SW480 (cell line): ENCODE results near the gene NIN.
"Not testable (repeated sequence)": the region's sequence is repeated elsewhere in the genome, so short reads cannot be mapped to it uniquely, and the experiment has no call there.

Source experiments
- DNase-seq: peaks from one replicate; pipeline ENCODE4 v3.0.0-alpha.2; 2016; ENCODE audit warnings: low spot score

NIN gene

DNA sequence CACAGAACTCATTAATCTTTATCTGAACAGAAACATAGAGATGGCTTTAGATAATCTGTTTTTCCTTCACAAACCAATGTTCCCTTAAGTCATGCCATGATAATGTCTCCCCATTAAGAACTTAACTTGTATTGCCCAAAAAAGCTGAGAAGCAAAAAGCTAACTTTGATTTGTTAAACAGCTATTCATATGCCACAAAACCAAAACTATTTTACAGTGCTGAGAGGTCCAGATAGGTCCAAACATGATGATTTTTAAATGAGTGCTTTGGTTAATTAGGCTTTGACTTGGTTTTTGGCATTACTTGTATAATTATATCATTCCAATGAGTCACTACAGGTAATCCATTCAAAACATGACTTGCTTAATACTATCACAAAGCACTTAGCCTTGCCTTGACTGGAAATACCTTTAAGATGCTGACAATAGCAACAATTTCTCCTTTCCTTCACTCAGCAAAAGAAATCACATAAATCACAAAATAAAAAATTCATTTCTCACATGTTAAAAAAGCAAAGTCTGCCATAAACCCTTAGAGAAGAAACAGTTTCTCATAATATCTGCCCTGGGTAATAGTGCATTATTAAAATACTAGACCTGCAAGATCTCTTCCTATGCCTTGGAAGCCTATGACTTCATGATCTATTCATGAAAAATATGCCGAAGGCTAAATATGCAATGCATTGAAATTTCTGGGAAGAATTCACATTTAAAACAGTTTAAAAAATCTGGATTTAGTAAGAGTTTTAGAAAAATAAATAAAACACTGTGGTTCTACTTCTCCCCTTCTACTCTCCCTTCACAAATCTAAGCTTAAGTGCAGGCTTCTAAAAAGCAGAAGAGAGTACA lies 110.8 kb downstream of the NIN start:
- DNase-seq, result no peak

DNA sequence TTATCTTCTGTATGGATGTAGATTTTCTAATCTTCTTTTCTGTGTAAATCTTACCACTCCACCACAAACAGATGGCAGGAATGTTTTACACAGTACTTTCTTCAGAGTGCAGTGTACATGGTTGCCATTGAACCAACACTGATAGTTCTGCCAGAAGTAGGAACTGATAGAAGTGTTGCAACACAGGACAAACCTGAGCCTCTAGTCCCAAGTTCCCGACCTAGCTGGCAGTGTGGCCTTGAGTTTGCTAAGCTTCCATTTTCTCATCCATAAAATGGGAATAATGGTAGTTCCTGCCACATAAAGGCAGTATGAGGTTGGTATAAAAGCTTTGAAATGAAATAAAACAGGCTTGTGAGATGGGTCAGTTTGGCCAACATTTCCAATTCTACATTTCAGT lies 112.0 kb downstream of the NIN start:
- no peak for DNase-seq

GRCh38 chr14:50717811-50718210 lies 113.2 kb downstream of the NIN start:
- no peak for DNase-seq

GRCh38 chr14:50714450-50715073 lies 116.4 kb downstream of the NIN start:
- peak; percentile 46 for DNase-seq

- DNase-seq, result no peak
Measured at GRCh38 chr14:50711043-50711442, 119.9 kb downstream of the NIN start.

DNA sequence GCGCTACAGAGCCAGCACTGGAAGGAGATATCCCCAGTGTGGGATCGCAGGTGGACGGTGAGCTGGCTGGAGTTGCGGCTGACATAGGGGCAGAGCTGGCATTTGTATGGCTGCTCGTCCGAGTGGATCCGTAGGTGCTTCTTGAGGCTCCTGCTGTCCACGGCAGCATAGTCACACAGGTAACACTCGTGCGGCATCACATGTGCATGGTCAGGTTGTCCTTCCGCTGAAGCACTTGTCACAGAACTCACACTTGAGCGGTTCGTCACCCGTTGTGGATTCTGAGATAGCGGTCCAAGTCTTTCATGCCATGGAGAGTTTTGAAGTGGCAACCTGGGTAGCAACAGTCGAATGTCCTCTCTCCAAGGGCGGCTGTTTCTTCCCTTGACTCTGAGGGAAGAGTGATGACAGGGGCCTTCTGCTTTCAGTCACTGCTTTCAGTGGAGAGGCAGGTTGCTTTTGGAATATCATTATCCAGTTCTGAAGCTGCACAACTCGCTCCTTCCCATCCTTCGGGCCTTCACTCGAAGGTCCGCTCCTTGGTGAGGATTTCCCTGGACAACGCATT lies 125.9 kb downstream of the NIN start:
- DNase-seq, result no peak

DNA sequence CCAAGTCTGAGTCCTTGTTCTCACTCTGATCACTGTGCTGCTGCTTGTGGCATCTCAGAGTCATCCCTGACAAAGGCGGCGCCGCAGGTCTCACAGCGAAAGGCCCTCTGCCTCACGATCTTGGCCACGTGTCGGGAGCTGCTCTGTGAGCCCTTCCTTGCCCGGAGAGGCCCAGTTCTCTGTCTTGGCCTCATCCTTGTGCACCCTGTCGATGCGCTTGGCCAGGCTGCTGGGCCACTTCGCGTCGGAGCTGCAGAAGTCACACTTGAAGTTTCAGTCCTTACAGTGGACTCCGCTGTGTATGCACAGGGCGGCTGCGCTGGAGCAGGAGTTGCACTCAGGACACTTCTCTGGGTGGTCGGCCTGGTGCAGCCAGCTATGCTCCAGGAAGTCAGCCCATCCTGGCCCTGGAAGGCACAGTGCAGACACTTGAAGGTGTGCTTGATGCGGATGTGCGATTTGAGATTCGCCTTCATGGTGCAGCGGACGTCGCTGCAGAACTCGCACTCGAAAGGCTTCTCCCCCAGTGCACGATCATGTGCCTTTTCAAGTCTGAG lies 126.4 kb downstream of the NIN start:
- DNase-seq, result no peak

- no peak for DNase-seq
Measured at GRCh38 chr14:50697659-50698290, 133.2 kb downstream of the NIN start.

DNA sequence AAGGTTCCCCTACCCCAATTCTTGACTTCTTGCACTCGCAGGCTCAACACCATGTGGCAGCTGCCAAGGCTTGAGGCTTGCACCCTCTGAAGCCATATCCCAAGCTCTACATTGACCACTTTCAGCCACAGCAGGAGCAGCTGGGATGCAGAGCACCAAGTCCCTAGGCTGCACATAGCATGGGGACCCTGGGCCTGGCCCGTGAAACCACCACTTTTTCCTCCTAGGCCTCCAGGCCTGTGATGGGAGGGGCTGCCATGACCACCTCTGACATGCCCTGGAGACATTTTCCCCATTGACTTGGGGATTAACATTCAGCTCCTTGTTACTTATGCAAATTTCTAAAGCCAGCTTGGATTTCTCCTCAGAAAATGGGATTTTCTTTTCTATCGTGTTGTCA lies 136.7 kb downstream of the NIN start:
- not testable (repeated sequence) for DNase-seq

GRCh38 chr14:50688875-50689274 lies 142.1 kb downstream of the NIN start:
- no peak for DNase-seq

- DNase-seq, result no peak
Measured at GRCh38 chr14:50679674-50680073, 151.3 kb downstream of the NIN start.

DNA sequence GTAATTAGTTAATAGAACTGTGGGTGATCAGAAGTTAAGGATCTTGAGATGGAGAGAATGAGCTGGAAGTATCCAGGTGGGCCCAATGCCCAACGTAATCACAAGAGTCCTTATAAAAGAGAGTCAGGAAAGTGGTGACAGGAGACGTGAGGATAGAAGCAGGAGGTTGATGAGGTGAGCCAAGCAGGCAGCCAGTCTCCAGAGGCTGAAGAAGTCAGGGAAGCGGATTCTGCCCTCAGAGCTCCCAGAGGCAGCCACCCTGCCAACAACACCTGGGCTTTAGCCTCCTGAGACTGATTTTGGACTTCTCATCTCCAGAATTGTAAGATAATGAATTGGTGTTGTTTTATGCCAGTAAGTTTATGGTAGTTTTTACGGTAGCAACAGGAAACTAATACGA lies 152.8 kb downstream of the NIN start:
- peak; percentile 17 for DNase-seq

- peak; percentile 77 for DNase-seq
Measured at GRCh38 chr14:50677527-50678063, 153.4 kb downstream of the NIN start.

- no peak for DNase-seq
Measured at GRCh38 chr14:50676814-50677516, 154.0 kb downstream of the NIN start.

DNA sequence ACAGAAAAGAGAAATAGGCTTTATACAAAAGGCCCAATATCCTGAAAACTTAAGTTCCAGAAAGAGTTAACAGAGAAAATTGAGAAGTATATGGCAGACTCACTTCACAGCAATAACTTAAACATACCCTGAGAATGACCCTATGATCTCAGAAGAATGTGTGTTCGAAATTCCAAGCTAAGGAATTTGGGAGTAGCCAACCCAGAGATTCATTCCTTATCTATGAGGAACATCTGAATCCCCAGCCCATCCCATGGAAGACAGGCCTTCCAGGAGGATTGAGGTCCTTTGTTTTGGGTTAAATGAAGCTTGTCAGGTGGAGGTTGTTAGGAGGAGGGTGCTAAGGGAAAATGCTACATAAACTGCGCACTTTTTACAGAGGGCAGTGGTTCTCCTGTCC lies 155.4 kb downstream of the NIN start:
- DNase-seq, result peak; percentile 18

DNA sequence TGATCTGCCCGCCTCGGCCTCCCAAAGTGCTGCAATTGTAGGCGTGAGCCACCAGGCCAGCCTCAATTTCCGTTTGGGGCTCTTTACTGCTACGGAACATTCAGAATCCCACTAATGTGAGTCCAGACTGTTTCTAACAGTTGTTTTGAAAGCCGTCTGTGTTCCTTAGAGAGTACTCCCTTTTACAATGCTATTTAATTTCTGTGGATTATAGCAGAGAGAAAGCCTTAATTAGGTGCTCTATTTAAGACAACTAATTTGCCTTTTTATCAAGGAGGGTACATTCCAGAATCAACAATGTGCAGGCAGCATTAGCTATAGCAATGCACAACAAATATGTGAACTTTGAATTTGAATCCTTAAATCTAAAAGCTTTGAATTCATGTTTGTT lies 160.1 kb downstream of the NIN start:
- no peak for DNase-seq

GRCh38 chr14:50670196-50670865 lies 160.6 kb downstream of the NIN start:
- peak; percentile 23 for DNase-seq
